Breast epithelium (tissue), 3 donors: ENCODE results near the gene TTC39A.

Experiments used
- CTCF ChIP-seq, 3 donors: fragments of 450-650 bp; IDR thresholded peaks; one replicate each; pipeline ENCODE4 v1.5.1; 2016 to 2017; ENCODE audit warnings: antibody characterized with exemption in 3 of 3, mild to moderate bottlenecking in 3 of 3, moderate library complexity in 3 of 3
- POLR2A ChIP-seq: fragments of 450-650 bp; IDR thresholded peaks from one replicate; pipeline ENCODE4 v1.6.1; 2016; ENCODE audit warnings: antibody characterized with exemption, mild to moderate bottlenecking, moderate library complexity

GRCh38 chr1:51330331-51331201, at the start of gene TTC39A:
- TF ChIP-seq POLR2A = no peak
- TF ChIP-seq CTCF (IDR thresholded peaks at IDR 0.05) = no peak
